Measurements from ENCODE around the gene B3GNT2.

B3GNT2 gene

GRCh38 chr2:62184512-62185230, 11.2 kb upstream of the B3GNT2 start:
- Histone ChIP-seq H3K27me3 (replicated peaks in 2 of 5; ENCODE audit: control insufficient read depth in 4 of 5, insufficient read depth in 5 of 5, low read length in 4 of 5) (no peaks in the 10 kb centered on the region), H3K4me3 (ENCODE audit: control insufficient read depth in 1 of 7, extremely low read depth in 1 of 7, insufficient read depth in 4 of 7, low read depth in 2 of 7, low read length in 6 of 7) (no peak overlapping the region), H3K4me1 (ENCODE audit: control extremely low read depth in 1 of 4, control insufficient read depth in 4 of 4, insufficient read depth in 4 of 4, low read length in 3 of 4) (peaks cover 15 to 39% (median 33%) of the 10 kb centered on the region in 4 experiments), H3K9me3 (ENCODE audit: control extremely low read depth in 1 of 5, control insufficient read depth in 4 of 5, insufficient read depth in 2 of 5, low read depth in 1 of 5, low read length in 4 of 5) (no peaks in the 10 kb centered on the region), H3K36me3 (ENCODE audit: control insufficient read depth in 4 of 4, insufficient read depth in 4 of 4, low read length in 3 of 4) (no peaks in the 10 kb centered on the region), H3K27ac (ENCODE audit: insufficient read depth in 1 of 2, low read depth in 1 of 2, low read length in 2 of 2, poor library complexity in 1 of 2, severe bottlenecking in 2 of 2) (no peak overlapping the region)
- POLR2A ChIA-PET, result no interaction called here
- WGBS (ENCODE audit: insufficient coverage), result 92% methylated on average over 3 of the region's 3 CpGs
- no peak for DNase-seq
- CTCF ChIA-PET, result no interaction called here

- no peak for DNase-seq
- POLR2A ChIA-PET, result no interaction called here
- no peak overlapping the region for H3K4me3 ChIP-seq (ENCODE audit: control insufficient read depth in 1 of 7, extremely low read depth in 1 of 7, insufficient read depth in 4 of 7, low read depth in 2 of 7, low read length in 6 of 7)
- peaks cover 12 to 32% (median 28%) of the 10 kb centered on the region in 4 experiments for H3K4me1 ChIP-seq (ENCODE audit: control extremely low read depth in 1 of 4, control insufficient read depth in 4 of 4, insufficient read depth in 4 of 4, low read length in 3 of 4)
- no peaks in the 10 kb centered on the region for H3K36me3 ChIP-seq (ENCODE audit: control insufficient read depth in 4 of 4, insufficient read depth in 4 of 4, low read length in 3 of 4)
- H3K9me3 ChIP-seq (ENCODE audit: control extremely low read depth in 1 of 5, control insufficient read depth in 4 of 5, insufficient read depth in 2 of 5, low read depth in 1 of 5, low read length in 4 of 5), result no peaks in the 10 kb centered on the region
- WGBS (ENCODE audit: insufficient coverage), result 95% methylated on average over 14 of the region's 15 CpGs
- CTCF ChIA-PET, result no interaction called here
- H3K27me3 ChIP-seq (replicated peaks in 2 of 5; ENCODE audit: control insufficient read depth in 4 of 5, insufficient read depth in 5 of 5, low read length in 4 of 5), result no peaks in the 10 kb centered on the region
- no peak overlapping the region for H3K27ac ChIP-seq (ENCODE audit: insufficient read depth in 1 of 2, low read depth in 1 of 2, low read length in 2 of 2, poor library complexity in 1 of 2, severe bottlenecking in 2 of 2)
These were observed 10.3 kb upstream of the B3GNT2 start for GRCh38 chr2:62185475-62186155.

GRCh38 chr2:62186156-62186905, 9.6 kb upstream of the B3GNT2 start:
- H3K4me1 ChIP-seq (ENCODE audit: control extremely low read depth in 1 of 4, control insufficient read depth in 4 of 4, insufficient read depth in 4 of 4, low read length in 3 of 4), result peaks cover 9 to 26% (median 22%) of the 10 kb centered on the region in 4 experiments
- no peak for DNase-seq
- H3K9me3 ChIP-seq (ENCODE audit: control extremely low read depth in 1 of 5, control insufficient read depth in 4 of 5, insufficient read depth in 2 of 5, low read depth in 1 of 5, low read length in 4 of 5), result no peaks in the 10 kb centered on the region
- 93% methylated on average over 4 of the region's 4 CpGs for WGBS (ENCODE audit: insufficient coverage)
- CTCF ChIA-PET, result no interaction called here
- no peak overlapping the region for H3K27ac ChIP-seq (ENCODE audit: insufficient read depth in 1 of 2, low read depth in 1 of 2, low read length in 2 of 2, poor library complexity in 1 of 2, severe bottlenecking in 2 of 2)
- POLR2A ChIA-PET, result no interaction called here
- no peaks in the 10 kb centered on the region for H3K27me3 ChIP-seq (replicated peaks in 2 of 5; ENCODE audit: control insufficient read depth in 4 of 5, insufficient read depth in 5 of 5, low read length in 4 of 5)
- no peaks in the 10 kb centered on the region for H3K36me3 ChIP-seq (ENCODE audit: control insufficient read depth in 4 of 4, insufficient read depth in 4 of 4, low read length in 3 of 4)
- no peak overlapping the region for H3K4me3 ChIP-seq (ENCODE audit: control insufficient read depth in 1 of 7, extremely low read depth in 1 of 7, insufficient read depth in 4 of 7, low read depth in 2 of 7, low read length in 6 of 7)

- WGBS (ENCODE audit: insufficient coverage), result 93% methylated on average over 7 of the region's 9 CpGs
- ChIA-PET CTCF (no interaction called here), POLR2A (no interaction called here)
- Histone ChIP-seq H3K27me3 (replicated peaks in 2 of 5; ENCODE audit: control insufficient read depth in 4 of 5, insufficient read depth in 5 of 5, low read length in 4 of 5) (no peaks in the 10 kb centered on the region), H3K9me3 (ENCODE audit: control extremely low read depth in 1 of 5, control insufficient read depth in 4 of 5, insufficient read depth in 2 of 5, low read depth in 1 of 5, low read length in 4 of 5) (no peaks in the 10 kb centered on the region), H3K4me3 (ENCODE audit: control insufficient read depth in 1 of 7, extremely low read depth in 1 of 7, insufficient read depth in 4 of 7, low read depth in 2 of 7, low read length in 6 of 7) (no peak overlapping the region), H3K36me3 (ENCODE audit: control insufficient read depth in 4 of 4, insufficient read depth in 4 of 4, low read length in 3 of 4) (no peaks in the 10 kb centered on the region), H3K4me1 (ENCODE audit: control extremely low read depth in 1 of 4, control insufficient read depth in 4 of 4, insufficient read depth in 4 of 4, low read length in 3 of 4) (peaks cover under 1 to 19% (median 12%) of the 10 kb centered on the region in 4 experiments), H3K27ac (ENCODE audit: insufficient read depth in 1 of 2, low read depth in 1 of 2, low read length in 2 of 2, poor library complexity in 1 of 2, severe bottlenecking in 2 of 2) (no peak overlapping the region)
- no peak for DNase-seq
These were observed 8.7 kb upstream of the B3GNT2 start for GRCh38 chr2:62187246-62187645.

- Histone ChIP-seq H3K9me3 (ENCODE audit: control extremely low read depth in 1 of 5, control insufficient read depth in 4 of 5, insufficient read depth in 2 of 5, low read depth in 1 of 5, low read length in 4 of 5) (no peaks in the 10 kb centered on the region), H3K27ac (ENCODE audit: insufficient read depth in 1 of 2, low read depth in 1 of 2, low read length in 2 of 2, poor library complexity in 1 of 2, severe bottlenecking in 2 of 2) (no peak overlapping the region), H3K4me1 (ENCODE audit: control extremely low read depth in 1 of 4, control insufficient read depth in 4 of 4, insufficient read depth in 4 of 4, low read length in 3 of 4) (peaks cover 0 to 27% (median 5%) of the 10 kb centered on the region in 4 experiments), H3K4me3 (ENCODE audit: control insufficient read depth in 1 of 7, extremely low read depth in 1 of 7, insufficient read depth in 4 of 7, low read depth in 2 of 7, low read length in 6 of 7) (no peak overlapping the region), H3K27me3 (replicated peaks in 2 of 5; ENCODE audit: control insufficient read depth in 4 of 5, insufficient read depth in 5 of 5, low read length in 4 of 5) (no peaks in the 10 kb centered on the region), H3K36me3 (ENCODE audit: control insufficient read depth in 4 of 4, insufficient read depth in 4 of 4, low read length in 3 of 4) (no peaks in the 10 kb centered on the region)
- ChIA-PET CTCF (interaction anchor here (0.8 to 1.2 kb wide), 2 partner anchors 10 to 18 kb away, joined by 3 to 5 read pairs; no protein-coding TSS in a partner anchor), POLR2A (no interaction called here)
- no peak for DNase-seq
- 100% methylated on average over 1 of the region's 3 CpGs for WGBS (ENCODE audit: insufficient coverage)
These were observed 7.5 kb upstream of the B3GNT2 start for GRCh38 chr2:62188416-62188815.

- no peaks in the 10 kb centered on the region for H3K9me3 ChIP-seq (ENCODE audit: control extremely low read depth in 1 of 5, control insufficient read depth in 4 of 5, insufficient read depth in 2 of 5, low read depth in 1 of 5, low read length in 4 of 5)
- CTCF ChIA-PET, result interaction anchor here (0.8 to 1.2 kb wide), 2 partner anchors 10 to 17 kb away, joined by 3 to 5 read pairs; no protein-coding TSS in a partner anchor
- 97% methylated on average over 5 of the region's 5 CpGs for WGBS (ENCODE audit: insufficient coverage)
These were observed 6.7 kb upstream of the B3GNT2 start for GRCh38 chr2:62189196-62189595.

More at GRCh38 chr2:62189196-62189595, 6.7 kb upstream of the B3GNT2 start:
- no peaks in the 10 kb centered on the region for H3K36me3 ChIP-seq (ENCODE audit: control insufficient read depth in 4 of 4, insufficient read depth in 4 of 4, low read length in 3 of 4)
- peaks cover 0 to 34% (median 7%) of the 10 kb centered on the region in 4 experiments for H3K4me1 ChIP-seq (ENCODE audit: control extremely low read depth in 1 of 4, control insufficient read depth in 4 of 4, insufficient read depth in 4 of 4, low read length in 3 of 4)
- no peaks in the 10 kb centered on the region for H3K27me3 ChIP-seq (replicated peaks in 2 of 5; ENCODE audit: control insufficient read depth in 4 of 5, insufficient read depth in 5 of 5, low read length in 4 of 5)
- POLR2A ChIA-PET, result no interaction called here
- H3K27ac ChIP-seq (ENCODE audit: insufficient read depth in 1 of 2, low read depth in 1 of 2, low read length in 2 of 2, poor library complexity in 1 of 2, severe bottlenecking in 2 of 2), result no peak overlapping the region
- H3K4me3 ChIP-seq (ENCODE audit: control insufficient read depth in 1 of 7, extremely low read depth in 1 of 7, insufficient read depth in 4 of 7, low read depth in 2 of 7, low read length in 6 of 7), result no peak overlapping the region
- no peak for DNase-seq

All from common myeloid progenitor, CD34-positive (primary cell).